Left colon (tissue), 2 donors: Measurements from ENCODE around the gene SYNM. TPM values are rescaled to one million over a fixed set of nuclear protein-coding genes. Genes with fewer than 3 reads are reported as not detected.

ENCODE experiments used
- ATAC-seq: fragments of 200-7000 bp; cut with Tn5 transposase; one replicate; pipeline ENCODE4 v1.9.1; 2020; ENCODE audit warnings: mild to moderate bottlenecking, moderate library complexity
- DNase-seq, 2 donors: peaks; one replicate each; pipeline ENCODE4 v3.0.0-alpha.2; 2020
- intact Hi-C, 2 donors: fragments of 100-400 bp; cut with DNase I in 1 of 2; cut with micrococcal nuclease in 1 of 2; formaldehyde crosslinking; loops; one replicate each; pipeline versions ENCODE4 v1.11.2 to v1.14.0; 2022; cut with DNase I, micrococcal nuclease
- total RNA-seq, 2 donors: library from RNA; stranded (reverse); fragmentation: NEBNext Ultra II Directional; extraction: Animal tissue kit (Norgen Biotek cat#: 25700); gene quantifications; one replicate each; pipeline ENCODE4 v1.2.1, GENCODE V29; 2021
- donor health status: DM: no; HTN: no; CAD: no.
- donor health status: DM: yes; HTN: yes; CAD: no.

SYNM gene
- total RNA-seq, 2 donors from 2014 or later: 5.2 to 96.5 TPM

GRCh38 chr15:99130765-99131440 lies 26.0 kb downstream of the SYNM start:
- ATAC-seq: no peak
- intact Hi-C loops: no loop called here

GRCh38 chr15:99131441-99132023 lies 26.7 kb downstream of the SYNM start:
- ATAC-seq: peak; percentile 81
- no peak for DNase-seq
- intact Hi-C loops: no loop called here

More at GRCh38 chr15:99130765-99131440, 26.0 kb downstream of the SYNM start:
- no peak for DNase-seq

GRCh38 chr15:99132122-99132521 lies 27.2 kb downstream of the SYNM start:
- ATAC-seq (no peak), DNase-seq (no peak)
- intact Hi-C loops: no loop called here

GRCh38 chr15:99132634-99133287 lies 27.9 kb downstream of the SYNM start:
- no peak for DNase-seq
- peak; percentile 43 for ATAC-seq
- intact Hi-C loops: no loop called here

DNA sequence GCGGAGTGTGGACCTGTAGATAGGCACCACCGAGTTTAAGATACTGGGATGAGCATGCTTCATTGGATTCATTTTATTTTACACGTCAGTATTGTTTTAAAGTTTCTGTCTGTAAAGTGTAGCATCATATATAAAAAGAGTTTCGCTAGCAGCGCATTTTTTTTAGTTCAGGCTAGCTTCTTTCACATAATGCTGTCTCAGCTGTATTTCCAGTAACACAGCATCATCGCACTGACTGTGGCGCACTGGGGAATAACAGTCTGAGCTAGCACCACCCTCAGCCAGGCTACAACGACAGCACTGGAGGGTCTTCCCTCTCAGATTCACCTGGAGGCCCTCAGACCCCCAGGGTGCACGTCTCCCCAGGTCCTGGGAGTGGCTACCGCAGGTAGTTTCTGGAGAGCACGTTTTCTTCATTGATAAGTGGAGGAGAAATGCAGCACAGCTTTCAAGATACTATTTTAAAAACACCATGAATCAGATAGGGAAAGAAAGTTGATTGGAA lies 29.5 kb downstream of the SYNM start:
- DNase-seq (no peak), ATAC-seq (no peak)
- intact Hi-C loops: no loop called here

DNA sequence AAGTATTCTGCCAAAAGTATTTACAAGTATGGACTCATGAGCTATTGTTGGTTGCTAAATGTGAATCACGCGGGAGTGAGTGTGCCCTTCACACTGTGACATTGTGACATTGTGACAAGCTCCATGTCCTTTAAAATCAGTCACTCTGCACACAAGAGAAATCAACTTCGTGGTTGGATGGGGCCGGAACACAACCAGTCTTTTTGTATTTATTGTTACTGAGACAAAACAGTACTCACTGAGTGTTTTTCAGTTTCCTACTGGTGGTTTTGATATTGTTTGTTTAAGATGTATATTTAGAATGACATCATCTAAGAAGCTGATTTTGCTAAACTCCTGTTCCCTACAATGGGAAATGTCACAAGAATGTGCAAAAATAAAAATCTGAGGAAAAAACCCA lies 30.3 kb downstream of the SYNM start:
- intact Hi-C loops: no loop called here
- ATAC-seq (no peak), DNase-seq (no peak)

DNA sequence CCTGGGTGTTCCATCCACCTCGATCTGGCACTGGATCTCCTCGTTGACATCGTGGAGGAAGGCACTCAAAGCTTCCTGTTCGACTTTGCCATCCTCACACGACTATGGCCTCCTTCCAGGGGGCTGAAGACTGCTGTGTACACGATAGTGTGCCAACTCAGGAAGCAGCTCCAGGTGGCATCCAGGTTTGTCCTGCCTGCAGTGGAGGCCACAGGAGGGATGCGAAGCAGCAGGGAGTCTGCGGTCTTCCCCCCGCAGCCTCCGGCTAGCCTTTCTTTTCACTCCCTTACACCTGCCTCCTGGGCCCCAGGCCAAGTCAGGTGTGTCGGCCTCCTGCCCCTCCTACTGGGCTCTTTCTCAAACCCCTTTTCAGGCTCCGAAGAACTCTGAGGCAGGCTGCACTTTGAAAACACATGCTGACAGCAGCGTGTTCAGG lies 32.2 kb downstream of the SYNM start:
- peak; percentile 64 for ATAC-seq
- peak in 1 of 2 donors; percentile 40 for DNase-seq
- intact Hi-C loops: no loop called here

DNA sequence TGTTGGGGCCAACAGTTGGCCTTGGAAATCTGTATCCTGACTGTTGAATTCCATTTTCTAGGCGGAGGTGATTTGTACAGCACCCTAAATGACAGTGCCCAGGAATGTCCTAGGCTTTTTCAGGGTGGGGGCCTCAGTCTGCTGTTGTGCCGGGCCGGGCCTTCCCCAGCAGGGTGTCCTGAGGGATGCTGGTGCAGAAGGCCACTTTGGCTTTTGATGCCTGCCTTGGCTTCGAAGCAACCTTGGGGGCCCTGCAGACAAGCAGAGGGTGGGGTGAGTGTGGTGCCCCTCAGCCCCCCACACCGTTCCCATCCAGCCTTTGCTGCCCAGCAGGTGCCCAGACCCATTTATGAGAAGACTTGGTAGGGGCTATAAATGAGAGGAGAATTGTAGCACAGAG lies 33.0 kb downstream of the SYNM start:
- DNase-seq (no peak), ATAC-seq (no peak)
- intact Hi-C loops: no loop called here

DNA sequence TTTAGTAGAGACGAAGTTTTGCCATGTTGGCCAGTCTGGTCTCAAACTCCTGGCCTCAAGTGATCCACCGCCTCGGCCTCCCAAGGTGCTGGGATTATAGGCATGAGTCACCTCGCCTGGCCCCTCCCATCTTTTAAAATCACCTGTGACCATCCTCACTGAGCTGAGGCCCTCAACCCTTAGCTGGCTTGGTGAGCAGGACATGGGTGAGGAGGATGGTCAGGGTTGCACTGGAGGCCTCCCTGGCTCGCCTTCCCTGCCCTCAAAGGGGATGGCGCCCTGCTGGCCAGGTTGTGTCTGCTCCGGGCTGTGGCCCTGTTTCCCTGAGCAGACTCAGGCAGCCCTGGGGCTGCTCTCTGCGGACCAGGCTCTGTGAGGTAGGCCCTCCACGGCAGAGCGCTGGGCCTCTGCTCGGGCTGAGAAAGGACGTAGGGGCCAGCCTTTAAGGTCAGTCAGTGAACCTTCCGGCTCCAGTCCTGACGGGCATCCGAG lies 33.7 kb downstream of the SYNM start:
- no peak for DNase-seq
- ATAC-seq: peak; percentile 17
- intact Hi-C loops: no loop called here

- intact Hi-C loops: no loop called here
- DNase-seq: no peak
Observed at GRCh38 chr15:99139276-99139675, 34.4 kb downstream of the SYNM start.

GRCh38 chr15:99140590-99140989 lies 35.7 kb downstream of the SYNM start:
- DNase-seq (no peak), ATAC-seq (no peak)
- intact Hi-C loops: no loop called here

More at GRCh38 chr15:99139276-99139675, 34.4 kb downstream of the SYNM start:
- no peak for ATAC-seq

DNA sequence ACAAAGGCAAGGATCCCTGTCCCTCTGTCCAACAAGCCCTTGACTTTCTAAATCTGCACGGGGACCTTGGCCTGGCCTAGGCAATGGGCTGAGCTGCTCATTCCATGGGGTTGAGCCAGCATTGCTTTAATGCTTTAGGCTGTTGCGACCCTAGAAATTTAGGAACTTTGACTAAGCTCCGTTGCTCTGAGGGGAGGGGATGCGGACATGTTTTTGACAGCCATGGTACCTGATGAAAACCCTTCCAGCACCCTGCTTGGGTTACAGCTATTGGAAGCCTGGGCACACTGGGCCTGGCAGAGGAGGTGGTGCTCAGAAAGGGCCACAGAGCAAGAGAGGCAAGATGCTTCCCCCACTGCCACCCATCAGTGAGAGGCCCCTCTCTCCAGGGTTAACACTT lies 37.1 kb downstream of the SYNM start:
- no peak for DNase-seq
- intact Hi-C loops: no loop called here
- no peak for ATAC-seq

DNA sequence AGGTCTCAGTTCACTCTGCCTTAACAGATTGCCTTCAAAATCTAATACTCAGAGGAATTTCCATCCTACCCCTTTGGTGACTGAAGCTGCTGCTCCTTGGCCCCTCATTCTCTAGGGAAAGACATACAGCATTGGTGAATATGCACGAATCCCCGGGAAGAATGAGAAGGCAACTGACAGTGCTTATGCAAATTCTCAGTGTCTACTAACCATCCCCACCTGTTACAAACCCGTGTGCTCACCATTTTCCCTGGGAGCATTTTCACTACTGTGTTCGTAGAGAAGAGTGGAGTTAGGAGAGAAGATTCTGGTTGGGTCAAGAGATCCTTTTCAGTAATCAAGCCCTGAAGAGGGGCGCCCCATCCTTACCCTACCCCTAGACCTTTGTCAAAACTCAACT lies 37.7 kb downstream of the SYNM start:
- DNase-seq (no peak), ATAC-seq (no peak)
- intact Hi-C loops: no loop called here

DNA sequence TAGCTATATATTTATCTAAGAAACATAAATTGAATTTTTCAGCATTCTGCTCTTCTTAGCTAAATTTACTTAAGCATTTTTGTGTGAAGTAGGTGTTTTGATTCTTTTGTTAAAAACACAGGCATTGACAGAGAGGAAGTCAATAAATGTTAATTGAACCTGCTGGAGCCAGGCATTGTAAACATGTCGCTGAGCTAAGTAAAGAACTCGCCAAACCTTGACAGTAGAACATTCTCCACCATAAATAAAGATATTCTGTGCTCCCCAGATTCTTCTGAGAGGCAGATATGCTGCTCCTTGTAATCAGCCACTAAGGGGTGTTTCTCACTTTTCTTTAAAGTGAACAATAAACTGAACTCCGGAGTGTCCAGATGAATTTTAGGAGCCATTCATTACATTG lies 38.4 kb downstream of the SYNM start:
- DNase-seq: no peak
- ATAC-seq: peak; percentile 86
- intact Hi-C loops: no loop called here

DNA sequence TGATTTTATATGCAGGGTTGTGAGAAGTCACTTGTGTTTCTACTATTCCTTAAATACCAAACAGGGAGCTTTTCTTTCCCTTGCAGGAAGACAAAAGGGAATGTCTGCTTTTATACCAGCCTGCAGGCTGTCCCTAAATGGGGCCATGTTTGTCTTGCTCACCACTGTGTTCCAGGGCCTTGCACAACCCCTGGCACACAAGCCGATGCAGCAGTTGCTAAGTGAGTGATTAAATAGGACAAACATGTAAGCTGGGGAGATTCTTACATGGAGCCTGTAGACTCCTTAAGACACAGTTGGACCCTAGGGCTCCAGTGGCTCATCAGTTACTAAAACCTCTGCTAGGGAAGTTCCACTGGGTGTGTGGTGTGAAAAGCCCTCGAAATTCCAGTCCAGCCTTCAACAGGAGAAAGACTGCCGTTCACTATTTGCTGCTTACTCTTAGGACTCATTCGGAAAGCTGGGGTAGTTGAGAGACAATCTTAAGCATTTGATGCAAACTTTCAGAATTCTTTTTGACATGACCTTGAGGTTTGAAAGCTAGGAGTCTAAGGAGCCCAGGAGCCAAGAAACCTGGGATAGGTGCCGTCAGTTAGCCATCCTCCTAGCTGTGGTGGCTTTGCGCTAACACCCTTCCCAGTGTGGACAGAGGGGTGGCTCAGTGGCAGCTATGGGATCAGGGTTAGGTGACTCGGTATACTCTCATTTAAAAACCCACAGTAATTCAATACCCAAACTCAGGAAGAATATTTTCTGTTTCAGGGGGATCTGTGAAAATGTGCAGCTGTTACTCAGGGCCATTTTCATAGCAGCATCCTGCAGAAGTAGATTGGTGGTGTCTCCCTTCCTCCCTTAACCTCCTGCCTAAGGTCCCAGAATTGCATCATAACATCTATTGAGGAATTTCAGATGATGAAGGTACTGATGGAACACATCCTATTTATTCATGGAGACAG lies 39.1 kb downstream of the SYNM start:
- intact Hi-C loops: no loop called here
- DNase-seq: peak; percentile 30 to 64

GRCh38 chr15:99145005-99145404 lies 40.1 kb downstream of the SYNM start:
- intact Hi-C loops: no loop called here

More for the DNA sequence above, 39.1 kb downstream of the SYNM start:
- ATAC-seq: peak; percentile 71

DNA sequence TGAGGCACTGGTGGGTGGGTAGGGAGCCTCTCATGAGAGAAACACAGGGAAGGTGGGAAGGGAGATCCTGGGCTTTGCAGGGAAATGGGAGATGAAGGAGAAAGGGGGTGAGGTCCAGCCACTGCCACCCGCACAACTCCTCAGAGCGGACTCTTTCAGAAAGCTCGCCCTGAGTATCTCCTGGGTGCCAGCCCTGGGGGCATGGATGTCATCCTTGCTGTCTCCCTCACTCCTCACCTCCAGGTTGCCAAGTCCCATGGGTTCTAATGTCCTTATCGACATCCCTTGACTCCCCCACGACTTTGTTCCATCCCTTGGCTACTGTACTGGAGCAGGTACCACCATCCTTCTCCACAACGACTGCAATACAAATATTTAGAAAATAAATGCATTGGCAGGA lies 40.9 kb downstream of the SYNM start:
- ATAC-seq (no peak), DNase-seq (no peak)
- intact Hi-C loops: no loop called here

More at GRCh38 chr15:99145005-99145404, 40.1 kb downstream of the SYNM start:
- ATAC-seq (no peak), DNase-seq (no peak)

DNA sequence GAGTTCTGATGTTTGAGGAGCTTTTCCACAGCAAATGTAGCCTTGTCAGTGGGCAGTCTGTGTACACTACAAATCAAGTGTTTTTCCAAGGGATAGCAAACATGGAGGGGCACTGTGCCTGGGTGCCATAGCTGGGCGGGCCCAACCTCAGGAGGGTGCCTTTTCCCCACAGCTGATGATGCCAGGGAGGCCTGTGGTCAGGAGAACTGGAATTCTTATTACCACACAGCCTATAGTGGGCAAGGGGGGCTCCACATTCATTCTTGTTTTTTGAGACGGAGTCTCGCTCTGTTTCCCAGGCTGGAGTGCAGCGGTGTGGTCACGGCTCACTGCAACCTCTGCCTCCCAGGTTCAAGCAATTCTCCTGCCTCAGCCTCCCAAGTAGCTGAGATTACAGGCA lies 41.8 kb downstream of the SYNM start:
- intact Hi-C loops: no loop called here
- ATAC-seq (no peak), DNase-seq (no peak)

DNA sequence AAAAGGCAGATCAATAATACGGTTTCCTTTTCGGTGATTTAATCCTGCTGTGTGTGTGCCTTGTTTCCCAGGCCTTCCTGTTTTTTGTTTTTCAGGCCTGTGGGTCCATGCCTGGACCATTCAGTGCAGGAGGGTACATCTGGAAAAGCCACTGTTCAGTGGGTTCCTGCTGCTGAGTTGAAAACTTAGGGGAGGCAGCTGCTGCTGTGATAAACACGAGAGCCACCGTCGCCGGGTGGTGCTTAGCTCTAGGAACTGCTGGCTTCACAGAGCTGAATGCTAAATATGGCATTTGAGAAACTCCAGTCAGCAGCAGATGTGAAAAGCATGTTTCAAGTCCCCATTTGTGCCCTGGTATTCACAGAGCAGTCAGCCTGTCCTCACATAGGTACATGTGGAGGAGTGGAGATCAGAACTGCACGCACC lies 44.0 kb downstream of the SYNM start:
- intact Hi-C loops: no loop called here
- no peak for DNase-seq
- no peak for ATAC-seq
